ENCODE results near the gene C1orf94. TPM values are rescaled to one million over a fixed set of nuclear protein-coding genes. Genes with fewer than 3 reads are reported as not detected.
A peak's percentile ranks its signal among the peaks of the same experiment; 100 is the strongest.

C1orf94 gene
- total RNA-seq, 1 donor from 2014 or later = not detected

- Mint-ChIP-seq H3K4me3 (ENCODE audit: unreplicated experiment) (peak within 1 kb of the TSS; percentile 95), H3K27ac (ENCODE audit: unreplicated experiment) (peak within 1 kb of the TSS; percentile 40), H3K9me3 (ENCODE audit: unreplicated experiment) (no peaks in the 10 kb centered on the region), H3K4me1 (ENCODE audit: low read depth, unreplicated experiment) (peaks cover 5% of the 10 kb centered on the region), H3K27me3 (ENCODE audit: unreplicated experiment) (peaks cover 21% of the 10 kb centered on the region), H3K36me3 (ENCODE audit: unreplicated experiment) (peaks cover 4% of the 10 kb centered on the region)
- DNase-seq = peak; percentile 77
- no peak for TF ChIP-seq CTCF (IDR thresholded peaks at IDR 0.05; ENCODE audit: partially characterized antibody, unreplicated experiment)
Observed at GRCh38 chr1:34164771-34165391, 11.8 kb upstream of the C1orf94 start, which contains the start of gene CSMD2. CSMD2 (minus strand) TSS chr1:34165230; CDS start chr1:34165097, 133 bp downstream.

- Mint-ChIP-seq H3K4me3 (ENCODE audit: unreplicated experiment) (peak overlapping the region; percentile 95), H3K27me3 (ENCODE audit: unreplicated experiment) (peaks cover 21% of the 10 kb centered on the region), H3K36me3 (ENCODE audit: unreplicated experiment) (peaks cover 4% of the 10 kb centered on the region), H3K27ac (ENCODE audit: unreplicated experiment) (peak overlapping the region; percentile 40), H3K4me1 (ENCODE audit: low read depth, unreplicated experiment) (peaks cover 5% of the 10 kb centered on the region), H3K9me3 (ENCODE audit: unreplicated experiment) (no peaks in the 10 kb centered on the region)
- no peak for DNase-seq
- no peak for TF ChIP-seq CTCF (IDR thresholded peaks at IDR 0.05; ENCODE audit: partially characterized antibody, unreplicated experiment)
Observed at GRCh38 chr1:34165422-34165921, 11.2 kb upstream of the C1orf94 start.

GRCh38 chr1:34166191-34166624, 10.5 kb upstream of the C1orf94 start:
- Mint-ChIP-seq H3K27me3 (ENCODE audit: unreplicated experiment) (peaks cover 20% of the 10 kb centered on the region), H3K27ac (ENCODE audit: unreplicated experiment) (no peak overlapping the region), H3K4me1 (ENCODE audit: low read depth, unreplicated experiment) (peaks cover 5% of the 10 kb centered on the region)

GRCh38 chr1:34166625-34167361, 9.9 kb upstream of the C1orf94 start:
- Mint-ChIP-seq H3K36me3 (ENCODE audit: unreplicated experiment) (peaks cover 4% of the 10 kb centered on the region), H3K4me3 (ENCODE audit: unreplicated experiment) (peak overlapping the region; percentile 76), H3K9me3 (ENCODE audit: unreplicated experiment) (no peaks in the 10 kb centered on the region), H3K27me3 (ENCODE audit: unreplicated experiment) (peaks cover 19% of the 10 kb centered on the region), H3K27ac (ENCODE audit: unreplicated experiment) (no peak overlapping the region), H3K4me1 (ENCODE audit: low read depth, unreplicated experiment) (peaks cover 5% of the 10 kb centered on the region)
- no peak for DNase-seq
- no peak for TF ChIP-seq CTCF (IDR thresholded peaks at IDR 0.05; ENCODE audit: partially characterized antibody, unreplicated experiment)

More at GRCh38 chr1:34166191-34166624, 10.5 kb upstream of the C1orf94 start:
- Mint-ChIP-seq H3K4me3 (ENCODE audit: unreplicated experiment) (peak overlapping the region; percentile 76), H3K9me3 (ENCODE audit: unreplicated experiment) (no peaks in the 10 kb centered on the region), H3K36me3 (ENCODE audit: unreplicated experiment) (peaks cover 4% of the 10 kb centered on the region)
- TF ChIP-seq CTCF (IDR thresholded peaks at IDR 0.05; ENCODE audit: partially characterized antibody, unreplicated experiment) = no peak
- peak; percentile 52 for DNase-seq

Data from glutamatergic neuron (in vitro differentiated cells).